GM23338 (cell line): ENCODE results near the gene IPO7. TPM values are rescaled to one million over a fixed set of nuclear protein-coding genes. Genes with fewer than 3 reads are reported as not detected.
A peak's percentile ranks its signal among the peaks of the same experiment; 100 is the strongest.
"Not testable (repeated sequence)": the region's sequence is repeated elsewhere in the genome, so short reads cannot be mapped to it uniquely, and the experiment has no call there.

Source experiments
- ATAC-seq: fragments of 200-7000 bp; cut with Tn5 transposase; 3 replicates; pipeline ENCODE4 v1.9.1; 2020
- DNase-seq: peaks from one replicate; pipeline ENCODE4 v3.0.0-alpha.2; 2015; ENCODE audit warnings: low spot score
- H2AFZ ChIP-seq: fragments of 200-600 bp; sonication (generic); 2 replicates; pipeline ENCODE4 v1.8.0; 2016; ENCODE audit warnings: antibody characterized with exemption, mild to moderate bottlenecking, moderate library complexity
- H3F3A ChIP-seq: fragments of 200-600 bp; sonication (generic); replicated peaks from 2 replicates; pipeline ENCODE4 v1.8.0; 2017; ENCODE audit warnings: antibody characterized with exemption, mixed run types, low read depth
- H3K27ac ChIP-seq: fragments of 200-600 bp; sonication (generic); 2 replicates; pipeline ENCODE4 v1.6.1; 2016; ENCODE audit warnings: low read depth
- H3K27me3 ChIP-seq: fragments of 200-600 bp; sonication (generic); 2 replicates; pipeline ENCODE4 v1.8.0; 2016; ENCODE audit warnings: mild to moderate bottlenecking, mixed run types, moderate library complexity; ENCODE audit not compliant: insufficient read depth
- H3K36me3 ChIP-seq: fragments of 200-600 bp; sonication (generic); 2 replicates; pipeline ENCODE4 v1.8.0; 2016; ENCODE audit warnings: mild to moderate bottlenecking; ENCODE audit not compliant: insufficient read depth
- H3K4me1 ChIP-seq: fragments of 200-600 bp; sonication (generic); 2 replicates; pipeline ENCODE4 v1.8.0; 2016; ENCODE audit warnings: mild to moderate bottlenecking, moderate library complexity; ENCODE audit not compliant: insufficient read depth
- H3K4me2 ChIP-seq: fragments of 200-600 bp; sonication (generic); 2 replicates; pipeline ENCODE4 v1.7.1; 2017; ENCODE audit warnings: mixed run types
- H3K4me3 ChIP-seq: fragments of 200-600 bp; sonication (generic); 2 replicates; pipeline ENCODE4 v1.6.1; 2016; ENCODE audit warnings: mixed run types
- H3K79me2 ChIP-seq: fragments of 200-600 bp; sonication (generic); replicated peaks from 2 replicates; pipeline ENCODE4 v1.8.0; 2017; ENCODE audit warnings: mild to moderate bottlenecking; ENCODE audit not compliant: insufficient read depth
- H3K9me2 ChIP-seq: fragments of 200-600 bp; sonication (generic); 2 replicates; pipeline ENCODE4 v1.8.0; 2017; ENCODE audit not compliant: insufficient read depth
- H4K20me1 ChIP-seq: fragments of 200-600 bp; sonication (generic); replicated peaks from 2 replicates; pipeline ENCODE4 v1.8.0; 2017; ENCODE audit warnings: mild to moderate bottlenecking; ENCODE audit not compliant: insufficient read depth
- H3K27ac Mint-ChIP-seq: 2 replicates; pipeline ENCODE4 v1.8.0; 2020; ENCODE audit warnings: inconsistent platforms, mild to moderate bottlenecking, moderate library complexity, mixed read lengths
- H3K27me3 Mint-ChIP-seq: 3 replicates; pipeline ENCODE4 v1.8.0; 2022; ENCODE audit warnings: low read depth, mild to moderate bottlenecking, moderate library complexity, mixed read lengths, inconsistent platforms; ENCODE audit not compliant: insufficient read depth, poor library complexity
- H3K36me3 Mint-ChIP-seq: 3 replicates; pipeline ENCODE4 v1.8.0; 2021; ENCODE audit warnings: low read depth, mild to moderate bottlenecking, inconsistent platforms, moderate library complexity, mixed read lengths
- H3K4me1 Mint-ChIP-seq: 3 replicates; pipeline ENCODE4 v1.8.0; 2020; ENCODE audit warnings: mild to moderate bottlenecking, inconsistent platforms, mixed read lengths
- H3K4me3 Mint-ChIP-seq: 3 replicates; pipeline ENCODE4 v1.8.0; 2021; ENCODE audit warnings: moderate library complexity, mild to moderate bottlenecking, inconsistent platforms, mixed read lengths
- H3K9me3 Mint-ChIP-seq: 3 replicates; pipeline ENCODE4 v1.8.0; 2020; ENCODE audit warnings: moderate library complexity, mild to moderate bottlenecking, inconsistent platforms, mixed read lengths
- EZH2 ChIP-seq: fragments of 200-600 bp; sonication (generic); IDR thresholded peaks from one replicate; pipeline ENCODE4 v1.8.0; 2017; ENCODE audit warnings: antibody characterized with exemption, mild to moderate bottlenecking, low read depth; ENCODE audit not compliant: unreplicated experiment
- JUNB ChIP-seq: IDR thresholded peaks from one replicate; pipeline ENCODE4 v1.6.1; 2016; ENCODE audit warnings: antibody characterized with exemption; ENCODE audit not compliant: unreplicated experiment
- polyA plus RNA-seq: library from polyadenylated mRNA; unstranded; fragments of >200 nt; fragmentation: Nextera tagmentation; extraction: Ambion mirVana; gene quantifications from 2 replicates; pipeline ENCODE4 v1.2.1, GENCODE V29; 2016
- total RNA-seq: library from RNA; depleted of rRNA; stranded (reverse); fragments of >200 nt; shearing (Covaris generic); gene quantifications from 2 replicates; pipeline ENCODE4 v1.2.3, GENCODE V29; 2014
- TF ChIP-seq, protein P1 (sequence below): IDR thresholded peaks from one replicate; pipeline ENCODE4 v1.6.1; 2018; ENCODE audit warnings: antibody characterized with exemption; ENCODE audit not compliant: unreplicated experiment

IPO7 gene
- total and polyA plus RNA-seq, 2 experiments from 2014 or later: 56.1 to 271 TPM

GRCh38 chr11:9397746-9398680 is 13.6 kb downstream of the IPO7 start:
- no peak for TF ChIP-seq JUNB
- Mint-ChIP-seq H3K36me3 (peaks cover 29% of the 10 kb centered on the region), H3K4me1 (peaks cover 21% of the 10 kb centered on the region), H3K27me3 (peaks cover 2% of the 10 kb centered on the region), H3K4me3 (no peak overlapping the region), H3K27ac (peak overlapping the region; percentile 36; the same call in 1 of the 2 replicates), H3K9me3 (no peaks in the 10 kb centered on the region)
- H2AFZ ChIP-seq: no peak overlapping the region
- DNase-seq (no peak), ATAC-seq (no peak)
- peaks cover 31% of the 10 kb centered on the region; the same call in 1 of the 2 replicates for H3K4me1 ChIP-seq
- no peak overlapping the region for H3K4me2 ChIP-seq
- peaks cover 100% of the 10 kb centered on the region for H3K79me2 ChIP-seq
- H3F3A ChIP-seq: peaks cover 8% of the 10 kb centered on the region; the same call in 1 of the 2 replicates
- peaks cover 84% of the 10 kb centered on the region for H4K20me1 ChIP-seq
- H3K4me3 ChIP-seq: no peak overlapping the region
- peak overlapping the region; percentile 62 for H3K27ac ChIP-seq
- no peaks in the 10 kb centered on the region for H3K9me2 ChIP-seq
- H3K27me3 ChIP-seq: no peaks in the 10 kb centered on the region
- H3K36me3 ChIP-seq: peaks cover 1% of the 10 kb centered on the region; the same call in 1 of the 2 replicates

DNA sequence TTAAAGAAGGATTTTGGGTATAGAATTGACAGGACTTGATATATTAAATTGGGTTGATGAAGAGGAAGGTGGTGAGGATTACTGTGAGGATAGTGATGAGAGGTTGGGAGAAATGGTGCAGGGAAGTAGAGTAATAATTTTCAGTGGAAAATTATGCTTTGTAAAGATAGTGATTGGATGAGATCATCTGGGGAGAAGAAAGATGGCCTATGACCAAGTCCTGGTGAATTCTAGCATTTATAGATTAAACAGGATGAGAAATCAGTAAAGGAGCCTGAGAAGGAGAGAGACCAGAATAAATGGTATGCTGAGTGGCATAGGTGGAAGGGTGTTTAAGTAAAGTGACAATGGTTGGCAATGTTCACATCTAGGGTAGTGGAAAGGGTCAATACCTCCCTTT is 15.0 kb downstream of the IPO7 start:
- H3K9me2 ChIP-seq: no peaks in the 10 kb centered on the region
- H3K27me3 ChIP-seq: no peaks in the 10 kb centered on the region
- no peak overlapping the region for H3K4me2 ChIP-seq
- ATAC-seq: no peak
- H3K4me3 ChIP-seq: no peak overlapping the region
- H3K9me3 Mint-ChIP-seq: no peaks in the 10 kb centered on the region
- H3K27me3 Mint-ChIP-seq: peaks cover 2% of the 10 kb centered on the region
- H3K36me3 Mint-ChIP-seq: peaks cover 34% of the 10 kb centered on the region
- DNase-seq: no peak
- H4K20me1 ChIP-seq: peaks cover 82% of the 10 kb centered on the region
- no peak overlapping the region for H3K4me3 Mint-ChIP-seq
- 0 out of 2 replicates have a peak overlapping the region, but pooled peaks have one; percentile 0 for H3K27ac Mint-ChIP-seq
- peaks cover 17% of the 10 kb centered on the region; the same call in 1 of the 2 replicates for H3F3A ChIP-seq
- TF ChIP-seq, protein P1, sequence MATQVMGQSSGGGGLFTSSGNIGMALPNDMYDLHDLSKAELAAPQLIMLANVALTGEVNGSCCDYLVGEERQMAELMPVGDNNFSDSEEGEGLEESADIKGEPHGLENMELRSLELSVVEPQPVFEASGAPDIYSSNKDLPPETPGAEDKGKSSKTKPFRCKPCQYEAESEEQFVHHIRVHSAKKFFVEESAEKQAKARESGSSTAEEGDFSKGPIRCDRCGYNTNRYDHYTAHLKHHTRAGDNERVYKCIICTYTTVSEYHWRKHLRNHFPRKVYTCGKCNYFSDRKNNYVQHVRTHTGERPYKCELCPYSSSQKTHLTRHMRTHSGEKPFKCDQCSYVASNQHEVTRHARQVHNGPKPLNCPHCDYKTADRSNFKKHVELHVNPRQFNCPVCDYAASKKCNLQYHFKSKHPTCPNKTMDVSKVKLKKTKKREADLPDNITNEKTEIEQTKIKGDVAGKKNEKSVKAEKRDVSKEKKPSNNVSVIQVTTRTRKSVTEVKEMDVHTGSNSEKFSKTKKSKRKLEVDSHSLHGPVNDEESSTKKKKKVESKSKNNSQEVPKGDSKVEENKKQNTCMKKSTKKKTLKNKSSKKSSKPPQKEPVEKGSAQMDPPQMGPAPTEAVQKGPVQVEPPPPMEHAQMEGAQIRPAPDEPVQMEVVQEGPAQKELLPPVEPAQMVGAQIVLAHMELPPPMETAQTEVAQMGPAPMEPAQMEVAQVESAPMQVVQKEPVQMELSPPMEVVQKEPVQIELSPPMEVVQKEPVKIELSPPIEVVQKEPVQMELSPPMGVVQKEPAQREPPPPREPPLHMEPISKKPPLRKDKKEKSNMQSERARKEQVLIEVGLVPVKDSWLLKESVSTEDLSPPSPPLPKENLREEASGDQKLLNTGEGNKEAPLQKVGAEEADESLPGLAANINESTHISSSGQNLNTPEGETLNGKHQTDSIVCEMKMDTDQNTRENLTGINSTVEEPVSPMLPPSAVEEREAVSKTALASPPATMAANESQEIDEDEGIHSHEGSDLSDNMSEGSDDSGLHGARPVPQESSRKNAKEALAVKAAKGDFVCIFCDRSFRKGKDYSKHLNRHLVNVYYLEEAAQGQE: no peak
- no peak for TF ChIP-seq EZH2
- no peak overlapping the region for H2AFZ ChIP-seq
- H3K27ac ChIP-seq: peak overlapping the region; percentile 62; the same call in 1 of the 2 replicates
- H3K4me1 ChIP-seq: peaks cover 31% of the 10 kb centered on the region; the same call in 1 of the 2 replicates
- peaks cover 20% of the 10 kb centered on the region for H3K4me1 Mint-ChIP-seq
- peaks cover 100% of the 10 kb centered on the region for H3K79me2 ChIP-seq
- peaks cover 14% of the 10 kb centered on the region; the same call in 1 of the 2 replicates for H3K36me3 ChIP-seq

- Mint-ChIP-seq H3K36me3 (peaks cover 46% of the 10 kb centered on the region), H3K4me1 (peaks cover 14% of the 10 kb centered on the region)
- not testable (repeated sequence) for H3K4me2 ChIP-seq, H2AFZ ChIP-seq, H3K27me3 Mint-ChIP-seq, H3K27me3 ChIP-seq, H3K4me3 ChIP-seq, H3K9me3 Mint-ChIP-seq, DNase-seq, H3K4me3 Mint-ChIP-seq, H3K9me2 ChIP-seq, H3K27ac Mint-ChIP-seq, ATAC-seq
- H4K20me1 ChIP-seq: peaks cover 77% of the 10 kb centered on the region
- peaks cover 100% of the 10 kb centered on the region for H3K79me2 ChIP-seq
- H3K27ac ChIP-seq: peak overlapping the region; percentile 76; the same call in 1 of the 2 replicates
- H3K36me3 ChIP-seq: peaks cover 19% of the 10 kb centered on the region
- peaks cover 17% of the 10 kb centered on the region; the same call in 1 of the 2 replicates for H3F3A ChIP-seq
- H3K4me1 ChIP-seq: peaks cover 17% of the 10 kb centered on the region; the same call in 1 of the 2 replicates
These were observed 17.4 kb downstream of the IPO7 start for GRCh38 chr11:9401884-9402283.
